SK-N-SH (cell line): ENCODE data around the gene TTC6.

Experiments used
- EP300 ChIP-seq, 2 experiments: IDR thresholded peaks; 2 replicates each; pipeline versions ENCODE4 v1.4.0 to v1.6.1; 2012; ENCODE audit warnings: borderline replicate concordance in 1 of 2, low read depth in 1 of 2, low read length in 1 of 2
- FOXJ3 ChIP-seq: sonication (generic); formaldehyde crosslinking; IDR thresholded peaks from 2 replicates; pipeline ENCODE4 v1.5.1; 2020; ENCODE audit warnings: mild to moderate bottlenecking, missing genetic modification reagents
- GABPA ChIP-seq: IDR thresholded peaks from 2 replicates; pipeline ENCODE4 v1.4.0; 2012; ENCODE audit warnings: low read depth, mild to moderate bottlenecking
- MAX ChIP-seq: IDR thresholded peaks from 2 replicates; pipeline ENCODE4 v1.4.0; 2012; ENCODE audit warnings: low read depth
- NRF1 ChIP-seq: IDR thresholded peaks from 2 replicates; pipeline ENCODE4 v1.6.1; 2012; ENCODE audit warnings: low read depth, mild to moderate bottlenecking, low read length
- POLR2AphosphoS5 ChIP-seq: IDR thresholded peaks from 2 replicates; pipeline ENCODE4 v1.6.1; 2012; ENCODE audit warnings: low read depth, low read length
- RAD21 ChIP-seq: IDR thresholded peaks from 2 replicates; pipeline ENCODE4 v1.6.1; 2012; ENCODE audit warnings: mild to moderate bottlenecking, low read length
- SIN3A ChIP-seq: IDR thresholded peaks from 2 replicates; pipeline ENCODE4 v1.6.1; 2012; ENCODE audit warnings: low read depth, mild to moderate bottlenecking, low read length, moderate library complexity, borderline replicate concordance
- TAF1 ChIP-seq: IDR thresholded peaks from 2 replicates; pipeline ENCODE4 v1.6.1; 2012; ENCODE audit warnings: low read depth, mild to moderate bottlenecking, low read length, moderate library complexity, borderline replicate concordance
- YY1 ChIP-seq: IDR thresholded peaks from 2 replicates; pipeline ENCODE4 v1.4.0; 2012; ENCODE audit warnings: low read depth, mild to moderate bottlenecking
- TF ChIP-seq, protein P1 (sequence below): fragments of 200-600 bp; sonication (generic); IDR thresholded peaks from 2 replicates; pipeline ENCODE4 v1.6.1; 2017; ENCODE audit warnings: antibody characterized with exemption, mild to moderate bottlenecking, moderate library complexity
- TF ChIP-seq, protein P2 (sequence below): IDR thresholded peaks from 2 replicates; pipeline ENCODE4 v1.6.1; 2012; ENCODE audit warnings: mild to moderate bottlenecking, low read depth, low read length, moderate library complexity

DNA sequence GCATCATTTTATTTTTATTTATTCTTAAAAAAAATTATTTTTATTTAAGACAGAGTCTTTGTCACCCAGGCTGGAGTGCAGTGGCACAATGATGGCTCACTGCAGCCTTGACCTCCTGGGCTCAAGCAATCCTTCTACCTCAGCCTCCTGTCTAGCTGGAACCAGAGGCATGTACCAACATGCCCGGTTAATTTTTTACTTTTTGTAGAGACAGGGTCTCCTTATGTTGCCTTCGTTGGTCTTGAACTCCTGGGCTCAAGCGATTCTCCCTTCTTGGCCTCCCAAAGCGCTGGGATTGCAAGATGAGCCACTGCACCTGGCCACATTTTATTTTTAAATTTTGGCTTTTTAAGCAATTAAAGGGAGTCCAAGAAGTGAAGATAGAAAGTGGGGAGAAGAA, 21.4 kb downstream of the TTC6 start:
- TF ChIP-seq, protein P1, sequence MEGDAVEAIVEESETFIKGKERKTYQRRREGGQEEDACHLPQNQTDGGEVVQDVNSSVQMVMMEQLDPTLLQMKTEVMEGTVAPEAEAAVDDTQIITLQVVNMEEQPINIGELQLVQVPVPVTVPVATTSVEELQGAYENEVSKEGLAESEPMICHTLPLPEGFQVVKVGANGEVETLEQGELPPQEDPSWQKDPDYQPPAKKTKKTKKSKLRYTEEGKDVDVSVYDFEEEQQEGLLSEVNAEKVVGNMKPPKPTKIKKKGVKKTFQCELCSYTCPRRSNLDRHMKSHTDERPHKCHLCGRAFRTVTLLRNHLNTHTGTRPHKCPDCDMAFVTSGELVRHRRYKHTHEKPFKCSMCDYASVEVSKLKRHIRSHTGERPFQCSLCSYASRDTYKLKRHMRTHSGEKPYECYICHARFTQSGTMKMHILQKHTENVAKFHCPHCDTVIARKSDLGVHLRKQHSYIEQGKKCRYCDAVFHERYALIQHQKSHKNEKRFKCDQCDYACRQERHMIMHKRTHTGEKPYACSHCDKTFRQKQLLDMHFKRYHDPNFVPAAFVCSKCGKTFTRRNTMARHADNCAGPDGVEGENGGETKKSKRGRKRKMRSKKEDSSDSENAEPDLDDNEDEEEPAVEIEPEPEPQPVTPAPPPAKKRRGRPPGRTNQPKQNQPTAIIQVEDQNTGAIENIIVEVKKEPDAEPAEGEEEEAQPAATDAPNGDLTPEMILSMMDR: no peak
- TF ChIP-seq SIN3A (no peak), YY1 (no peak), GABPA (no peak), POLR2AphosphoS5 (no peak), RAD21 (no peak), NRF1 (no peak), MAX (no peak), EP300 (IDR thresholded peaks at IDR 0.05; ENCODE audit: borderline replicate concordance in 1 of 2, low read depth in 1 of 2, low read length in 1 of 2) (no peak), FOXJ3 (CRISPR knock-in tag) (no peak), TAF1 (no peak)
- TF ChIP-seq, protein P2, sequence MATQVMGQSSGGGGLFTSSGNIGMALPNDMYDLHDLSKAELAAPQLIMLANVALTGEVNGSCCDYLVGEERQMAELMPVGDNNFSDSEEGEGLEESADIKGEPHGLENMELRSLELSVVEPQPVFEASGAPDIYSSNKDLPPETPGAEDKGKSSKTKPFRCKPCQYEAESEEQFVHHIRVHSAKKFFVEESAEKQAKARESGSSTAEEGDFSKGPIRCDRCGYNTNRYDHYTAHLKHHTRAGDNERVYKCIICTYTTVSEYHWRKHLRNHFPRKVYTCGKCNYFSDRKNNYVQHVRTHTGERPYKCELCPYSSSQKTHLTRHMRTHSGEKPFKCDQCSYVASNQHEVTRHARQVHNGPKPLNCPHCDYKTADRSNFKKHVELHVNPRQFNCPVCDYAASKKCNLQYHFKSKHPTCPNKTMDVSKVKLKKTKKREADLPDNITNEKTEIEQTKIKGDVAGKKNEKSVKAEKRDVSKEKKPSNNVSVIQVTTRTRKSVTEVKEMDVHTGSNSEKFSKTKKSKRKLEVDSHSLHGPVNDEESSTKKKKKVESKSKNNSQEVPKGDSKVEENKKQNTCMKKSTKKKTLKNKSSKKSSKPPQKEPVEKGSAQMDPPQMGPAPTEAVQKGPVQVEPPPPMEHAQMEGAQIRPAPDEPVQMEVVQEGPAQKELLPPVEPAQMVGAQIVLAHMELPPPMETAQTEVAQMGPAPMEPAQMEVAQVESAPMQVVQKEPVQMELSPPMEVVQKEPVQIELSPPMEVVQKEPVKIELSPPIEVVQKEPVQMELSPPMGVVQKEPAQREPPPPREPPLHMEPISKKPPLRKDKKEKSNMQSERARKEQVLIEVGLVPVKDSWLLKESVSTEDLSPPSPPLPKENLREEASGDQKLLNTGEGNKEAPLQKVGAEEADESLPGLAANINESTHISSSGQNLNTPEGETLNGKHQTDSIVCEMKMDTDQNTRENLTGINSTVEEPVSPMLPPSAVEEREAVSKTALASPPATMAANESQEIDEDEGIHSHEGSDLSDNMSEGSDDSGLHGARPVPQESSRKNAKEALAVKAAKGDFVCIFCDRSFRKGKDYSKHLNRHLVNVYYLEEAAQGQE: no peak
